ENCODE results near the gene ULK4. TPM values are rescaled to one million over a fixed set of nuclear protein-coding genes. Genes with fewer than 3 reads are reported as not detected.

ULK4 gene
- total and polyA plus RNA-seq, 2 of the 4 experiments (the other 2 are of a cell fraction): 2.7 to 5.0 TPM

- ATAC-seq (ENCODE audit: low read depth) (no peak), DNase-seq (no peak)
- Histone ChIP-seq H2BK15ac (ENCODE audit: low read depth, low read length) (no peak overlapping the region), H3K56ac (ENCODE audit: extremely low read depth, insufficient read depth, low read length) (no peak overlapping the region), H2BK5ac (ENCODE audit: low read depth, low read length, poor library complexity, severe bottlenecking) (no peak overlapping the region), H3K27me3 (ENCODE audit: control insufficient read depth, insufficient read depth, low read length) (no peaks in the 10 kb centered on the region), H3K36me3 (ENCODE audit: control insufficient read depth, insufficient read depth, low read length) (no peaks in the 10 kb centered on the region), H3K4ac (ENCODE audit: low read depth, low read length) (no peak overlapping the region), H4K20me1 (ENCODE audit: insufficient read depth, low read length) (no peaks in the 10 kb centered on the region), H4K5ac (ENCODE audit: low read depth, low read length) (no peak overlapping the region), H3K4me2 (ENCODE audit: low read depth, low read length) (no peak overlapping the region), H3K9me1 (ENCODE audit: insufficient read depth, low read length) (no peaks in the 10 kb centered on the region), H2BK120ac (ENCODE audit: low read depth, low read length) (no peak overlapping the region), H2AK5ac (ENCODE audit: low read depth, low read length) (no peak overlapping the region), H3K9me3 (ENCODE audit: control insufficient read depth, insufficient read depth, low read length) (no peaks in the 10 kb centered on the region), H3K9ac (ENCODE audit: low read depth, low read length) (no peak overlapping the region), H3K14ac (replicated peaks; ENCODE audit: low read depth, low read length) (no peak overlapping the region), H3K23ac (ENCODE audit: low read depth, low read length) (no peak overlapping the region), H2AK9ac (replicated peaks; ENCODE audit: low read depth, low read length, poor library complexity) (no peak overlapping the region), H2BK20ac (ENCODE audit: low read depth, low read length) (no peak overlapping the region), H3K18ac (ENCODE audit: low read depth, low read length) (no peak overlapping the region), H3K4me3 (ENCODE audit: insufficient read depth, low read depth, low read length) (no peak overlapping the region), H4K91ac (ENCODE audit: insufficient read depth, low read depth, low read length) (no peak overlapping the region), H3K4me1 (ENCODE audit: control insufficient read depth, insufficient read depth, low read length) (no peaks in the 10 kb centered on the region), H3K79me1 (ENCODE audit: low read depth in 1 of 2, low read length in 2 of 2) (no peaks in the 10 kb centered on the region), H4K8ac (ENCODE audit: low read depth in 2 of 2, low read length in 2 of 2) (no peak overlapping the region), H3K27ac (ENCODE audit: insufficient read depth, low read length) (no peak overlapping the region), H2AFZ (replicated peaks; ENCODE audit: low read length, poor library complexity) (no peak overlapping the region)
- POLR2A ChIA-PET (ENCODE audit: unreplicated experiment): no interaction called here
- no CpG with 5 or more reads among the region's 2 CpGs for WGBS, 2 experiments (ENCODE audit: extremely low coverage in 2 of 2, insufficient read length in 1 of 2)
- in situ Hi-C loops (cut with MboI; ENCODE audit: low sequenced_read_pairs): no loop called here
- dilution Hi-C loops (cut with HindIII; ENCODE audit: low sequenced_read_pairs, unreplicated experiment): no loop called here
- CTCF ChIA-PET: no interaction called here
- no TSS peak for BruUV-seq (replicated peaks)
- intact Hi-C loops (cut with micrococcal nuclease): no loop called here
- TF ChIP-seq MAFK (IDR thresholded peaks at IDR 0.05; ENCODE audit: low read depth, low read length): no peak
- no peak for TF ChIP-seq POLR2A (IDR thresholded peaks at IDR 0.05; ENCODE audit: low read depth, low read length)
- no peak for TF ChIP-seq NFE2L2 (IDR thresholded peaks at IDR 0.05; ENCODE audit: low read depth, low read length)
- TF ChIP-seq SMC3 (IDR thresholded peaks at IDR 0.05; ENCODE audit: low read depth, low read length): no peak
- no peak for TF ChIP-seq MXI1 (IDR thresholded peaks at IDR 0.05; ENCODE audit: borderline replicate concordance, low read depth, low read length)
- TF ChIP-seq USF2 (IDR thresholded peaks at IDR 0.05; ENCODE audit: low read depth, low read length): no peak
- no peak for TF ChIP-seq CTCF (conservative IDR thresholded peaks at IDR 0.05; ENCODE audit: low read depth, low read length)
- no peak for TF ChIP-seq FOS (IDR thresholded peaks at IDR 0.05; ENCODE audit: low read depth, low read length)
- no peak for TF ChIP-seq MAZ (IDR thresholded peaks at IDR 0.05; ENCODE audit: borderline replicate concordance, low read depth, low read length)
- no peak for TF ChIP-seq BHLHE40 (IDR thresholded peaks at IDR 0.05; ENCODE audit: low read depth, low read length)
- TF ChIP-seq RCOR1 (IDR thresholded peaks at IDR 0.05; ENCODE audit: insufficient replicate concordance, low read length): no peak
- TF ChIP-seq ELK1 (IDR thresholded peaks at IDR 0.05; ENCODE audit: borderline replicate concordance, low read depth, low read length): no peak
- TF ChIP-seq CEBPB (IDR thresholded peaks at IDR 0.05; ENCODE audit: low read depth, low read length): no peak
- TF ChIP-seq RFX5 (IDR thresholded peaks at IDR 0.05; ENCODE audit: low read depth, low read length): no peak
- no peak for TF ChIP-seq RAD21 (IDR thresholded peaks at IDR 0.05; ENCODE audit: low read length)
These were observed 556.4 kb downstream of the ULK4 start for GRCh38 chr3:41405466-41405865.
